HAP-1 (cell line): ENCODE measurements around the gene HYDIN.
A peak's percentile ranks its signal among the peaks of the same experiment; 100 is the strongest.

Source experiments
- DNase-seq, 2 experiments: peaks; one replicate each; pipeline ENCODE4 v3.0.0-alpha.2; 2016 to 2020; ENCODE audit warnings: low spot score in 2 of 2
- H3K27me3 ChIP-seq: fragments of 250-450 bp; sonication (Bioruptor Pico); 2 replicates; pipeline ENCODE4 v1.5.1; 2020; ENCODE audit warnings: low read depth, mild to moderate bottlenecking, moderate library complexity
- H3K36me3 ChIP-seq: fragments of 250-450 bp; sonication (Bioruptor Pico); replicated peaks from 2 replicates; pipeline ENCODE4 v1.5.1; 2020; ENCODE audit warnings: mild to moderate bottlenecking
- H3K4me1 ChIP-seq: fragments of 250-450 bp; sonication (Bioruptor Pico); 2 replicates; pipeline ENCODE4 v1.5.1; 2020; ENCODE audit warnings: mild to moderate bottlenecking
- H3K4me3 ChIP-seq: fragments of 250-450 bp; sonication (Bioruptor Pico); 2 replicates; pipeline ENCODE4 v1.5.1; 2020; ENCODE audit warnings: mild to moderate bottlenecking, moderate library complexity
- H3K9me3 ChIP-seq: fragments of 250-450 bp; sonication (Bioruptor Pico); 2 replicates; pipeline ENCODE4 v1.5.1; 2020; ENCODE audit warnings: mild to moderate bottlenecking, moderate library complexity
- in situ Hi-C: fragments of 300-500 bp; cut with MboI; formaldehyde crosslinking; loops from 3 replicates; pipeline ENCODE4 v1.14.3; 2020; ENCODE audit warnings: low sequenced_read_pairs, inconsistent platforms, mixed read lengths

Gene HYDIN

DNA sequence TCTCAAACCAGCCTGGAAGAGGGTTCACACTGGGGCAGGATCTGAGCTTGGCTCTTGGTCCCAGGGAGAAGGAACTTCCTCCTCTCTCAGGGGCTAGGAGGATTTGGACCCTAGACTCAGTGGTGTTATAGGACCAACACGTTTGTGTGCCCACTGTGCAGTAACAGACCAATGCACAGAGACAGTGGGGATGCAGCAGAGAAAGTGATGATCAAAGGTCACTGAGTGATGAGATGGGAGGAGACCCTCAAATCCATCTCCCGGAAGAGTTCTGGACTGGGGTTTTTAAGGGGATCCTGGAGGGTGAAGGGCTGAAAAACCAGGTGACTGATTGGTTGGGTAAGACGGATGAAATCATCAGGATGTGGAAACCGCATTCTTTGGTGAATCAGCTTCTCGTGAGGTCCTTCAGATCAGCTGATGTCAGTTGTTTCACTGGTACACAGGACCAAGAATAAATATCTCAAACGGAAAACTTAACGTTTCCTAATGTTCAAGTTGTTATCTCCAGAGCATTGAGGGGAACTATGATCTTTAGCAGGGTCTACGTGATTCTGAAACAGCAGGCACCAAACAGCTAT lies 426.3 kb downstream of the HYDIN start:
- no peaks in the 10 kb centered on the region for H3K36me3 ChIP-seq
- DNase-seq = no peak
- H3K27me3 ChIP-seq = peaks cover 11% of the 10 kb centered on the region
- H3K4me3 ChIP-seq = no peak overlapping the region
- H3K9me3 ChIP-seq = no peaks in the 10 kb centered on the region
- in situ Hi-C loops = no loop called here
- peaks cover 8% of the 10 kb centered on the region for H3K4me1 ChIP-seq

DNA sequence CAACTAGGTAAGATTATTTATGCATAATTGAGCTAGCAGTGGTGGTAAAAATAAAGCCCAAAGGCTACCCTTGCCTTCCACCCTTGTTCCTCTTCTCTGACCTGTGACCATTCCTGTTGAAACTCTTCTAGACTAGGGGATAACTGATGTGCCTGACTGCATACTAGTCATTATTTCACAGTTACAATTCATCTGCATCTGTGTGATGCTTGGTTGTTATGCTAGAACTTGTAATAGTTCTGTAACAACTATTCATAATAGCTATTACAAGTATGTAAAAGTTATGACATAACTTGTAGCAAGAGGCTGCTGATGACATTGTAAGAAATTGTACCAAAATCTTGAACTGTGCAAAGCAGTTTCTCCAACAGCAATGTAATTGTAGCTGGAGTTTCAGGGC lies 427.2 kb downstream of the HYDIN start:
- H3K27me3 ChIP-seq = peaks cover 9% of the 10 kb centered on the region; the same call in 1 of the 2 replicates
- no peak for DNase-seq
- H3K4me1 ChIP-seq = peaks cover 8% of the 10 kb centered on the region
- H3K9me3 ChIP-seq = no peaks in the 10 kb centered on the region
- H3K36me3 ChIP-seq = no peaks in the 10 kb centered on the region
- in situ Hi-C loops = no loop called here
- no peak overlapping the region for H3K4me3 ChIP-seq

DNA sequence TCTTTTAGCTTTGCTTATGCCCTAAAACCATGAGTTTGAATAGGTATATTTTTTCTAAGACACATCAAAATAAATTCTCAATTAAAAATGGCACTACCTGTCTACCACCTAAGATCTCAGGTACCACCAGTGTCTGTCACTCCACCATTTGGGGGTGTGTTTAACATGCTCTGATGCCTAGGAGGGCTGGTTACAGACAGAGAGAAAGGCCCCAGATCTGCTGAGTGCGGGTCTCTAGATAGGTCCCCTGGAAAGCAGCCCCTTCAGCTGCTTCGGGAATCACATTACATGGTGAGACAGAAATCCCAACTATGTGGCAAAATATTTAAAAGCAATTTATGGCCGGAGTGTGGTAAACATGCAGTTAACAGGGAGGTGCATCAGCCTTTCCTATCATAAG lies 428.9 kb downstream of the HYDIN start:
- DNase-seq = no peak
- H3K27me3 ChIP-seq = peaks cover 3% of the 10 kb centered on the region; the same call in 1 of the 2 replicates
- H3K4me3 ChIP-seq = no peak overlapping the region; the same call in 1 of the 2 replicates
- in situ Hi-C loops = no loop called here
- no peaks in the 10 kb centered on the region for H3K9me3 ChIP-seq
- H3K36me3 ChIP-seq = no peaks in the 10 kb centered on the region
- H3K4me1 ChIP-seq = peaks cover 8% of the 10 kb centered on the region

DNA sequence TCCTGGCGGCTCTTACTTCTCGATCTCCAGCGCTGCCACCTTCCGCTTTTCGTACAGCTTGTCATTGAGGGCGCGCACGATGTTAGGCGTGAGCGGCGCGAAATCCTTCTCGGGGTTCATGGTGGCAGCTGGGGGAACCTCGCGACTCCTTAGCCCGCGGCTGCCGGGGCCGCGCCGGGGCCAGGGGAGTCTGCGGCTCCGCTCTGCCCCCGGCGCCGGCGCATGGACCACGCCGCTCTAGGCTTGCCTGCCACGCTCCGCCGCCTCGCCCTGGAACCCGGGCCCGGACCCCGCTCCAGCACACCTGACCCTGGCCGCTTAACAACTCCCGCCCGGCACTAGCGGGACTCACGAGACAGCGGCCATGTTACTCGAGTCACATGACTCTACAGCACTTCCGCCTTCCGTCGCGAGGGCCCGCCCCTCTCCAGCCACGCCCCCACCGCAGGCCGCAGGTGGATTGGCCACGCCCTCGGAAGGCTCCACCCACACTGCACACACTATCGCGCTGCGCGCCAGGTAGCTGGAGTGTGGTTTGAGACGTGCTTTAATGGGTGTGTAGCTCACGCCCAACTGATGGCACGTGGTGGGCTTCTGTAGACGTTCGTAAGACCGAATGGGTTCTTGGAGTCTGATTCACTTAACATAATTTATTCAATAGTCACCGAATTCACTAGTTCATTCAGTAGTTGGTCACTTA lies 429.6 kb downstream of the HYDIN start, which contains the start of gene VAC14:
Gene VAC14, minus strand, starts transcription at position 378 of the 700 bp plus-strand sequence. Its CDS starts 258 bp downstream, at position 120.
- H3K9me3 ChIP-seq = no peaks in the 10 kb centered on the region
- in situ Hi-C loops = no loop called here

DNA sequence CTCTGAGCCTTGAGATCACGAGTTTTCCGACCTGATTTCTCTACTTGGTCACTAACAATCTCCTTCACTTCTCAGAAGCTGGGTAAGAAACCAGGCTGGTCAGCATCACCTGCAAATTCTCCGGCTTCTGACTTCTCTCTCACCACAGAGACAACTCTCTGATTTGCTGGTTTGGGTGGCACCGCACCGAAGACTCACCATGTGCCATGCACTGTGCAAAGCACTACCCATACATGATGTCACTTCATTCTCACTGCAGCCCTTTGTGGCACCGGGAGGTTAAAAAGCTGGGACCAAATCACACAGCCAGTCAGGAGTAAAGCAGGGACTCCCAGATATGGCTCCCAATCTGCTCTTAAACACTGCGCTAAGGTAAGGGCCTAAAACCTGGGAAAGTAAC lies 430.2 kb downstream of the HYDIN start:
- in situ Hi-C loops = no loop called here
- Histone ChIP-seq H3K4me3 (peak overlapping the region; percentile 74), H3K4me1 (peaks cover 8% of the 10 kb centered on the region), H3K9me3 (no peaks in the 10 kb centered on the region), H3K36me3 (no peaks in the 10 kb centered on the region), H3K27me3 (no peaks in the 10 kb centered on the region)
- DNase-seq = no peak

More for the DNA sequence above, 429.6 kb downstream of the HYDIN start, which contains the start of gene VAC14:
- peak within 1 kb of the TSS; percentile 74 for H3K4me3 ChIP-seq
- H3K36me3 ChIP-seq = no peaks in the 10 kb centered on the region
- DNase-seq = peak; percentile 79 to 97
- peaks cover 3% of the 10 kb centered on the region; the same call in 1 of the 2 replicates for H3K27me3 ChIP-seq
- peaks cover 8% of the 10 kb centered on the region for H3K4me1 ChIP-seq

DNA sequence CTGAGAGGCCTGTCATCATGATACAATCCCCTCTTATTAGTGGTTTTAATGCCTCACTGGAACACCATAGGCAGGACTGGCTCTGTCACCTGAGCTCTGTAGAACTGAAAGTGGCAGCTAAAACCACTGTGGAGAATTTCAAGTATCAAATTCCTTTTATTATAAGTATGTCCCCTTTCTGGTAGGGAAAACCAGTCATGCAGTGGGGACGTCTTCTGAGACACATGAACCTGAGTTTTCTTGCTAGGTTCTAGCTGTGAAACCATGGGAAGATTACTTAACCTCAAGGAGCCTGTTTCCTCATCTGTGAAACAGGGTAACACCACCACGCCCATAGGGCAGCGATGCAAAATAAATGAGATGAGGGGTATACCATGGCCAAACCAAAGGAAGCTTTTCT lies 434.2 kb downstream of the HYDIN start:
- no peaks in the 10 kb centered on the region for H3K36me3 ChIP-seq
- no peak for DNase-seq
- in situ Hi-C loops = no loop called here
- H3K4me3 ChIP-seq = no peak overlapping the region
- H3K9me3 ChIP-seq = no peaks in the 10 kb centered on the region
- H3K4me1 ChIP-seq = peaks cover 7% of the 10 kb centered on the region
- H3K27me3 ChIP-seq = no peaks in the 10 kb centered on the region

DNA sequence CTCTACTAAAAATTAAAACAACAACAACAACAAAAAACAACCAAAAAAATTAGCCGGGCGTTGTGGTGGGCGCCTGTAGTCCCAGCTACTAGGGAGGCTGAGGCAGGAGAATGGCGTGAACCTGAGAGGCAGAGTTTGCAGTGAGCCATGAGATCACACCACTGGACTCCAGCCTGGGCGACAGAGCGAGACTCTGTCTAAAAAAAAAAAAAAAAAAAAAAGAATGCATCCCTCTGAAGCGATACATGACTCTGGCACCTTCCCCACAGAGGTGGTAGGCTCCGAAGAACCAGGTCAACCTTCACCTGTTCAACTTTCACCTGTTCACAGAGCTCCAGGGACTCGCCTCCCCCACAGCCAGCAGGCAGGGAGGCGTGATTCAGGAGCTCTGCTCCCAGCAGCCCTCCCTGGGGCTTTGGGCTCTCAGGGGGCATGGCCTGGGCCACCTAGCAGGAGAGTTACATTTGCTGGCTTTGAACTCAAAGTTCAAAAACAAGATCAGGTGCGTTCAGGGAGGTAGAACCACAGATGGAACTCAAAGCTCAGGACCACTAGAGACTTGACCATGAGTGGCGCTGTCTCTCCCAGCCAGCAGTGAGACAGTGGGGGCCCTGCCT lies 435.1 kb downstream of the HYDIN start:
- no peak overlapping the region for H3K4me3 ChIP-seq
- in situ Hi-C loops = no loop called here

DNA sequence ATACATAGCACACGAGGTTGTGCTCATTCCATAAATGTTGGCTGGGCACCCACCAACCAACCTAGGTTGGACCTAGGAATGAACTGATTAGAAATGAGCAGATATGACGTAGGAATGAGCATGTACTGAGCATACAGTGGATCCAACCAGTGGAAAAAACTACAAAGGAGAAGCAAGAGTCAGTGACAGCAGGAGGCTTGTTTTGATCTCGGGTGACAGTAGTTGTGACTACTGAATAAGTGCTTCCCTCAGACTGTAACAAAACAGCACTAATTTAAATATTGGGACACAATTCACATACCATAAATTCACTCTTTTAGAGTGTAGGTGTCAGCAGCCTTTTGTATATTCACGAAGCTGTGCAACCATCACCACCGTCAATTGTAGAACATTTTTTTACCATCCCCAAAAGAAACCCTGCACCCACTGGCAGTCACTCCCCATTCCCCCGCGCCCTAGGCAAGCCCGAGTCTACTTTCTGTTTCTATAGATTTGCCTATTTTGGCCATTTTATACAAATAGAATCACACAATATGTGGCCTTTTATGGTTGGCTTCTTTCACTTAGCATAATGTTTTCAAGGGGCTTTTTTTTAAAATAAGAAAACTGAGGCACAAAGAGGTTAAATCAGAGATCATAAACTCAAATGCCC lies 436.5 kb downstream of the HYDIN start:
- Histone ChIP-seq H3K36me3 (no peaks in the 10 kb centered on the region), H3K4me3 (no peak overlapping the region), H3K4me1 (no peaks in the 10 kb centered on the region), H3K27me3 (no peaks in the 10 kb centered on the region), H3K9me3 (no peaks in the 10 kb centered on the region)
- DNase-seq = no peak
- in situ Hi-C loops = no loop called here

More for the DNA sequence above, 435.1 kb downstream of the HYDIN start:
- DNase-seq = no peak
- H3K27me3 ChIP-seq = no peaks in the 10 kb centered on the region
- peaks cover 6% of the 10 kb centered on the region for H3K4me1 ChIP-seq
- no peaks in the 10 kb centered on the region for H3K36me3 ChIP-seq
- no peaks in the 10 kb centered on the region for H3K9me3 ChIP-seq

DNA sequence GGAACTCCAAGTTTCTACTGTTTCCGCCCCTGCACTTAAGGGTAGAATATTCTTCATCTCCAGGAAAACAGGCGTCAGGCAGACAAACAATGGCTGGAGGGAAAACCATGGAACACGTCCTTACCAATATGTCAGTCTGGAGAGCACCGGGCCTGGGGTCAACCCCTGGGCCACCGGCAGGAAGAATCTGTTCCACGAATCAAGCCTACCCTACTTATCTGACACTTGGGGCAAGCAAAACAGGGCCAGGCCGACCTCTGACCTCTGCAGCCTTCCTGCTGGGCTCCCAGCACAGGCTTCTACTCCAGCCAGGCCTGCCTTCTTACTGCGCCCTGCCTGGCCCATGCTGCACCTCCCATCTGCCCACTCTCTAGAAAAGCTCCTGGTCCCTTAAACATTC lies 439.7 kb downstream of the HYDIN start:
- peaks cover 2% of the 10 kb centered on the region for H3K36me3 ChIP-seq
- no peaks in the 10 kb centered on the region for H3K4me1 ChIP-seq
- DNase-seq = no peak
- in situ Hi-C loops = no loop called here
- H3K27me3 ChIP-seq = no peaks in the 10 kb centered on the region
- H3K9me3 ChIP-seq = no peaks in the 10 kb centered on the region
- no peak overlapping the region for H3K4me3 ChIP-seq

DNA sequence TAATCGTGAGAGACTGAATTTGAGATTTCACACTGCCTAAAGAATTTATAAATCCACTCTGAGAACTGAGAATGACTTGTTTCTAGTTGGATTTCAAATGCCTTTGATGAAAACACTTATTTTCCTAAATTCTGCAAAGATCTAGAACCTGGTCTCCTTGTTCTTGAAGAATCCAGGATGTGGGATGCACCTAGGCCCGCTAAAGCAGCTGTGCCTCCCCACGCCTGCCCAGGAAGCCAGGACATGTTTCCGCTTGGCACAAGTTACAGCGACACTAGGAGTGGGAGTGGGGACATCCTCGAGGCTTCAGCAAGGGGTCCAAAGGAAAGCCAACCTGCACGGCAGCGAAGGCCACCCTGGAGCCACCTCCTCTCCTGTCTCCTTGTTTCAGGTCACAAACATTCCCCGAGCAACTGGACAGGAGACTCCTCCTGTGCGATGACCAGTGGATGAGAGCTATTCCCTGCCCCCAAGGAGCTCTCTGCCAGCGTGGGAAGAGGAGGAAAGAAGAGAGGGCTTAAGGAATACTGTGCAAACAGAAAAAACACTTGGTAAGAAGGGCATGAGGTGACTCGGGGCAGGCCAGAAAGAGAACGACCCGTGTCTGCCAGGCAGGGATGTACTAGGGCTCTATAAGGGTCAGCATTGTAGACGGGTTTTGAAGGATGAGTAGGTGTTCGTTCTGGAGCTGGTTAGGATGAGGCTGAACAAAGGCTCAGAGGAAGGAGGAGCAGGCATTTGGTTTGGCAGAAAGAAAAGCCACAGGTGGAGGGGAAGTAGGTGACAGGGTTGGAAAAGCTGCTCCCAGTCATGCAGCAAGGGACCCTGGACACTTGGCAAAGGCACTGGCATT lies 440.7 kb downstream of the HYDIN start:
- no peak for DNase-seq
- no peak overlapping the region for H3K4me3 ChIP-seq
- H3K27me3 ChIP-seq = no peaks in the 10 kb centered on the region
- in situ Hi-C loops = no loop called here
- no peaks in the 10 kb centered on the region for H3K4me1 ChIP-seq
- H3K36me3 ChIP-seq = peaks cover 8% of the 10 kb centered on the region
- H3K9me3 ChIP-seq = no peaks in the 10 kb centered on the region

DNA sequence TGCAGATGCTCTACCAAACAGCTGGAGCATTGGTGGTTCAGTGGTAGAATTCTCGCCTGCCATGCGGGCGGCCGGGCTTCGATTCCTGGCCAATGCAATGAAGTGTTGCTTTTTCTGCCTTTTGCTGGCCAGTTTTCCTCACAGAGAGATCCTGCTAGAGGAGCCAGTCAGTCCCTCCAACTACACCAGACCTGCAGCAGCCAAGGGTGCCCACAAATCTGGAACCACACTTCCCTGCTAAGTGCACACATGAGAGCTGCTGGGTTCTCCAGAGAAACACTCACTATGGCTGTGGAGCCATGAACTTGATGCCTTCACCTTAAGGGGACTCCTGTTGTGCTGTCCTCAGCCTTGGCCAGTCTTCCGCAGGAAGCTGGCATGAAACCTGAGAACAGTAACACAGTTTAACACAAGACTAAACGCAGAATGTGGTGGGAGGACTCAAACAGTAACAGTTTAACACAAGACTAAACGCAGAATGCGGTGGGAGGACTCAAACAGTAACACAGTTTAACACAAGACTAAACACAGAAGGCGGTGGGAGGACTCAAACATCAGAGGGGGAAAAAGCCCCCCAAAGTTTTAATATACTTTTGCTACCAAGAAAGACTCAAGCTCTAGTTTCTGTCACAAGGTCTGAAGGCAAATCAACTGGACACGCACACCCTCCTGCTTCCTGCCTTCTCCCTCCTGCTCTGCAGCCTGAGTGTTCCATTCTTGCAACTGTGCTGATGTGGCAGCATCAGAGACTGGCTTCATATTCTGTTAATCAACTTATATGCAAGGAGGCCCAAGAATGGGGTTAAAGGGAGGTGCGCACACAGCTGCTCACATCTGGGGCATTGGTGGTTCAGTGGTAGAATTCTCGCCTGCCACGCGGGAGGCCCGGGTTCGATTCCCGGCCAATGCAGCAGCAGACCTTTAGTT lies 441.6 kb downstream of the HYDIN start:
- Histone ChIP-seq H3K27me3 (no peaks in the 10 kb centered on the region), H3K4me1 (no peaks in the 10 kb centered on the region), H3K9me3 (no peaks in the 10 kb centered on the region), H3K36me3 (peaks cover 17% of the 10 kb centered on the region), H3K4me3 (no peak overlapping the region)
- DNase-seq = no peak
- in situ Hi-C loops = no loop called here

DNA sequence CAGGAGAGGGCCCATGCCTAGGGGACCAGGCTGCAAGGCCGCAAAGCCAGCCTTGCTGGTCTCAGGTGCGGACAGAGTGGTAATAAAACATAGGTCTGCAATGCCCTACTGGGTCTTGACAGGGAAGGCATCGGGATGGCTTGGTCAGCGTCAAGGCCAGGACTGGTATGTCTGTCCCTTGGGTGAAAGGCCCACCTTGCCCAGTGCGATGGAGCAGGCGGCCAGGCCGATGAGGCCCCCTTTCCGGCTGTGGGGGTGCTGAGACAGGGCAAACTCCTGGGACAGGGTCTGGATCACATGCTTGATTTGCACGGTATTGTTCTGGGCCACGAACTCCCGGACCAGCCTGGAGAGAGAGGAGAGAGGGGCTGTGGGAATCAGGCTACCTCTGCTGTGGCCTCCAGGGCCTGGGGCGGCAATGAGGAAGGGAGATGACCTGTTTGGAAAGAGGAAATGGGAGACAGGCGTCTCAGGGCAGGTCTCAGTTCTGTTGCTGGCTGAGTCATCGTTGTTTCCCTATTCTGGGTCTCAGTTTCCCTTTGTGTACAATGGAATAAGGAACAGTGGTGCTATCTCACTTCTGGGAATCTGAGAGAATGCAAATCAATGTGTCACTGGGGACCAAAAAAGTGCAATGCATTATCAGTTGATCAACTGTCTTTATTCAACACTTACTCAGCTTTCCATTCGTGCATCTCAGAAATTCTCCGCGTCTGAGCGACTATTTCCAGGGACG lies 444.3 kb downstream of the HYDIN start:
- Histone ChIP-seq H3K27me3 (no peaks in the 10 kb centered on the region), H3K36me3 (peaks cover 34% of the 10 kb centered on the region), H3K9me3 (no peaks in the 10 kb centered on the region), H3K4me1 (no peaks in the 10 kb centered on the region), H3K4me3 (no peak overlapping the region)
- in situ Hi-C loops = no loop called here
- no peak for DNase-seq
